Mucosa of gallbladder (tissue), 1 donor: Measurements from ENCODE around the gene CDK5. TPM values are rescaled to one million over a fixed set of nuclear protein-coding genes. Genes with fewer than 3 reads are reported as not detected.
"Not testable (repeated sequence)": the region's sequence is repeated elsewhere in the genome, so short reads cannot be mapped to it uniquely, and the experiment has no call there.

Experiments
- DNase-seq: peaks from one replicate; pipeline ENCODE4 v3.0.0-alpha.2; 2020; ENCODE audit warnings: low spot score
- total RNA-seq: library from RNA; stranded (reverse); gene quantifications from one replicate; pipeline ENCODE4 v1.2.1, GENCODE V29; 2021
- donor health status: DM: no; HTN: no; CAD: no.

Gene CDK5
- total RNA-seq, 1 donor from 2014 or later, result 15.9 TPM

GRCh38 chr7:151016505-151016904 lies 41.2 kb downstream of the CDK5 start:
- DNase-seq, result no peak

GRCh38 chr7:151015967-151016366 lies 41.7 kb downstream of the CDK5 start:
- no peak for DNase-seq

GRCh38 chr7:151014950-151015349 lies 42.7 kb downstream of the CDK5 start:
- no peak for DNase-seq

- DNase-seq, result peak; percentile 76
Observed at GRCh38 chr7:151013733-151014497, 43.8 kb downstream of the CDK5 start.

GRCh38 chr7:151013356-151013732 lies 44.4 kb downstream of the CDK5 start:
- no peak for DNase-seq

GRCh38 chr7:151012911-151013347 lies 44.8 kb downstream of the CDK5 start:
- no peak for DNase-seq

GRCh38 chr7:151012031-151012692 lies 45.5 kb downstream of the CDK5 start:
- DNase-seq, result peak; percentile 29

- not testable (repeated sequence) for DNase-seq
Observed at GRCh38 chr7:151011616-151012015, 46.1 kb downstream of the CDK5 start.

GRCh38 chr7:151011097-151011409 lies 46.6 kb downstream of the CDK5 start:
- no peak for DNase-seq

GRCh38 chr7:151010307-151011096 lies 47.2 kb downstream of the CDK5 start:
- DNase-seq, result no peak

GRCh38 chr7:151010037-151010306 lies 47.7 kb downstream of the CDK5 start:
- DNase-seq, result no peak

GRCh38 chr7:151009327-151010036 lies 48.2 kb downstream of the CDK5 start:
- DNase-seq, result no peak

GRCh38 chr7:151008511-151009323 lies 49.0 kb downstream of the CDK5 start:
- peak; percentile 67 for DNase-seq

GRCh38 chr7:151008143-151008510 lies 49.6 kb downstream of the CDK5 start:
- no peak for DNase-seq

- DNase-seq, result no peak
Observed at GRCh38 chr7:151007469-151007898, 50.2 kb downstream of the CDK5 start.

GRCh38 chr7:151006590-151007300 lies 51.0 kb downstream of the CDK5 start:
- DNase-seq, result no peak

- DNase-seq, result no peak
Observed at GRCh38 chr7:151005566-151005965, 52.1 kb downstream of the CDK5 start.
